GM18951 (cell line): Measurements from ENCODE around the gene PIK3C2B.

ENCODE experiments used
- POLR2A ChIP-seq: IDR thresholded peaks from 4 replicates; pipeline ENCODE4 v1.6.1; 2011; ENCODE audit warnings: mild to moderate bottlenecking; ENCODE audit not compliant: insufficient read length, insufficient read depth; ENCODE audit errors: extremely low read depth
- in situ Hi-C: fragments of 300-500 bp; cut with MboI; formaldehyde crosslinking; loops from one replicate; pipeline ENCODE4 v1.12.0; 2022; ENCODE audit warnings: low sequenced_read_pairs, mixed read lengths, inconsistent platforms; ENCODE audit not compliant: unreplicated experiment

Gene PIK3C2B

GRCh38 chr1:204480515-204480914 lies 14.1 kb downstream of the PIK3C2B start:
- in situ Hi-C loops, result no loop called here
- TF ChIP-seq POLR2A, result no peak

- in situ Hi-C loops, result no loop called here
- no peak for TF ChIP-seq POLR2A
Observed at GRCh38 chr1:204479387-204480136, 15.0 kb downstream of the PIK3C2B start.

GRCh38 chr1:204478921-204479320 lies 15.7 kb downstream of the PIK3C2B start:
- in situ Hi-C loops, result no loop called here
- no peak for TF ChIP-seq POLR2A

- no peak for TF ChIP-seq POLR2A
- in situ Hi-C loops, result no loop called here
Observed at GRCh38 chr1:204478172-204478899, 16.3 kb downstream of the PIK3C2B start.

GRCh38 chr1:204477036-204477740 lies 17.4 kb downstream of the PIK3C2B start:
- TF ChIP-seq POLR2A, result no peak
- in situ Hi-C loops, result no loop called here

- no peak for TF ChIP-seq POLR2A
Observed at GRCh38 chr1:204476563-204476962, 18.0 kb downstream of the PIK3C2B start.

GRCh38 chr1:204475656-204476432 lies 18.8 kb downstream of the PIK3C2B start:
- TF ChIP-seq POLR2A, result no peak
- in situ Hi-C loops, result no loop called here

More at GRCh38 chr1:204476563-204476962, 18.0 kb downstream of the PIK3C2B start:
- in situ Hi-C loops, result no loop called here

- TF ChIP-seq POLR2A, result no peak
- in situ Hi-C loops, result no loop called here
Observed at GRCh38 chr1:204473400-204473965, 21.1 kb downstream of the PIK3C2B start.

GRCh38 chr1:204472660-204473059 lies 21.9 kb downstream of the PIK3C2B start:
- TF ChIP-seq POLR2A, result no peak
- in situ Hi-C loops, result no loop called here

GRCh38 chr1:204471687-204472086 lies 22.9 kb downstream of the PIK3C2B start:
- in situ Hi-C loops, result no loop called here
- TF ChIP-seq POLR2A, result no peak

- in situ Hi-C loops, result no loop called here
- no peak for TF ChIP-seq POLR2A
Observed at GRCh38 chr1:204469304-204469703, 25.3 kb downstream of the PIK3C2B start.

GRCh38 chr1:204468766-204469302 lies 25.8 kb downstream of the PIK3C2B start:
- in situ Hi-C loops, result no loop called here
- no peak for TF ChIP-seq POLR2A

GRCh38 chr1:204468206-204468605 lies 26.4 kb downstream of the PIK3C2B start:
- in situ Hi-C loops, result no loop called here
- no peak for TF ChIP-seq POLR2A
